ENCODE data around the gene NRL.

DNA sequence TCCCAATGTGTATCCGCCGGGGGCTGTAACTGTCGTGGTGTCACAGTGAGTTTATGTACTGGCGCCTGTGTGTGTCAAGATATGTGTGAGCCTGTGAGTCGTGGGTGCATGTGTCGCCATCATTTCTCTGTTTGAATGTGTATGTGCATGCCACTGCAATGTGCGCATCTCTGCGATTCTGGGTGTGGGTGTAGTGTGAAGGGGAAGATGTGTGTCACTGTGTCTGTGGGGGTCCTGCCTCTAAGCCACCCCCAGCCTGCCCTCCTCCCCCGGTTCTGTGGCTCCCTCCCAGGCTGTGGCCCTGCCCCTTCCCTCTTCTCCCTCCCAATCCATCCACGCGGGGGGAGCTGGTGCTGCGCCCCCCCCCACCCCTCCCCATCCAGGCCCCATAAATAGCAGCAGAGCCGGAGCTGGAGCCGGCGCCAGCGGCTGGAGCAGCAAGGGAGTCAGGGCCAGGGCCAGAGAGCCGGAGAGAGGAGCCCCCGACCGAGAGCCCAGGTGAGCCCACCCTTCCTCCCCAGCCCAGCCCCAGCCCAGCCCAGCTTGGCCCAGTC lies 43.5 kb downstream of the NRL start, which contains the start of gene CPNE6:
- TF ChIP-seq GATA2 (IDR thresholded peaks at IDR 0.05; ENCODE audit: low read depth, low read length) (no peak), GATA3 (IDR thresholded peaks at IDR 0.05; ENCODE audit: low read depth, low read length) (no peak)

All from SH-SY5Y (cell line).